Liver (tissue), 3 donors: ENCODE measurements around the gene DOCK10.

Experiments used
- ATF3 ChIP-seq: IDR thresholded peaks from 2 replicates; pipeline ENCODE4 v1.6.1; 2016; ENCODE audit warnings: antibody characterized with exemption
- EGR1 ChIP-seq, 2 donors: IDR thresholded peaks; 2 replicates each; pipeline ENCODE4 v1.6.1; 2016 to 2018; ENCODE audit warnings: antibody characterized with exemption in 2 of 2, low read depth in 2 of 2
- FOXA1 ChIP-seq: IDR thresholded peaks from 2 replicates; pipeline ENCODE4 v1.6.1; 2016; ENCODE audit warnings: antibody characterized with exemption
- RAD21 ChIP-seq, 2 donors: IDR thresholded peaks; 2 replicates each; pipeline ENCODE4 v1.6.1; 2016; ENCODE audit warnings: antibody characterized with exemption in 2 of 2, mild to moderate bottlenecking in 2 of 2
- REST ChIP-seq: IDR thresholded peaks from 2 replicates; pipeline ENCODE4 v1.6.1; 2016; ENCODE audit warnings: antibody characterized with exemption, mild to moderate bottlenecking
- TAF1 ChIP-seq: conservative IDR thresholded peaks from 2 replicates; pipeline ENCODE4 v1.6.1; 2016; ENCODE audit warnings: antibody characterized with exemption, mild to moderate bottlenecking
- YY1 ChIP-seq: IDR thresholded peaks from 2 replicates; pipeline ENCODE4 v1.6.1; 2016; ENCODE audit warnings: antibody characterized with exemption, mild to moderate bottlenecking
- ZBTB33 ChIP-seq: IDR thresholded peaks from 2 replicates; pipeline ENCODE4 v1.6.1; 2016; ENCODE audit warnings: antibody characterized with exemption
- TF ChIP-seq, protein P1 (sequence below): fragments of 150-350 bp; IDR thresholded peaks from 2 replicates; pipeline ENCODE4 v1.5.1; 2017; ENCODE audit warnings: improper control_type of control experiment, low read depth, low read length; ENCODE audit not compliant: missing input control
- TF ChIP-seq, protein P2 (sequence below): IDR thresholded peaks from 2 replicates; pipeline ENCODE4 v1.6.1; 2016; ENCODE audit warnings: antibody characterized with exemption
- donor health status: healthy.
- donor health status: healthy.

- no peak for TF ChIP-seq RAD21 (IDR thresholded peaks at IDR 0.05)
- no peak for TF ChIP-seq ZBTB33
- TF ChIP-seq, protein P1, sequence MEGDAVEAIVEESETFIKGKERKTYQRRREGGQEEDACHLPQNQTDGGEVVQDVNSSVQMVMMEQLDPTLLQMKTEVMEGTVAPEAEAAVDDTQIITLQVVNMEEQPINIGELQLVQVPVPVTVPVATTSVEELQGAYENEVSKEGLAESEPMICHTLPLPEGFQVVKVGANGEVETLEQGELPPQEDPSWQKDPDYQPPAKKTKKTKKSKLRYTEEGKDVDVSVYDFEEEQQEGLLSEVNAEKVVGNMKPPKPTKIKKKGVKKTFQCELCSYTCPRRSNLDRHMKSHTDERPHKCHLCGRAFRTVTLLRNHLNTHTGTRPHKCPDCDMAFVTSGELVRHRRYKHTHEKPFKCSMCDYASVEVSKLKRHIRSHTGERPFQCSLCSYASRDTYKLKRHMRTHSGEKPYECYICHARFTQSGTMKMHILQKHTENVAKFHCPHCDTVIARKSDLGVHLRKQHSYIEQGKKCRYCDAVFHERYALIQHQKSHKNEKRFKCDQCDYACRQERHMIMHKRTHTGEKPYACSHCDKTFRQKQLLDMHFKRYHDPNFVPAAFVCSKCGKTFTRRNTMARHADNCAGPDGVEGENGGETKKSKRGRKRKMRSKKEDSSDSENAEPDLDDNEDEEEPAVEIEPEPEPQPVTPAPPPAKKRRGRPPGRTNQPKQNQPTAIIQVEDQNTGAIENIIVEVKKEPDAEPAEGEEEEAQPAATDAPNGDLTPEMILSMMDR = no peak
- no peak for TF ChIP-seq YY1
- TF ChIP-seq, protein P2, sequence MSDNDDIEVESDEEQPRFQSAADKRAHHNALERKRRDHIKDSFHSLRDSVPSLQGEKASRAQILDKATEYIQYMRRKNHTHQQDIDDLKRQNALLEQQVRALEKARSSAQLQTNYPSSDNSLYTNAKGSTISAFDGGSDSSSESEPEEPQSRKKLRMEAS = no peak
- TF ChIP-seq ATF3 = no peak
- TF ChIP-seq FOXA1 = no peak
- no peak for TF ChIP-seq REST
- no peak for TF ChIP-seq TAF1
- no peak for TF ChIP-seq EGR1 (IDR thresholded peaks at IDR 0.05; ENCODE audit: low read depth in 2 of 2)
These were observed 122.7 kb downstream of the DOCK10 start for GRCh38 chr2:224919472-224920110.
